Kidney epithelial cell (primary cell): ENCODE results near the gene CATSPERB. TPM values are rescaled to one million over a fixed set of nuclear protein-coding genes. Genes with fewer than 3 reads are reported as not detected.

Experiments
- DNase-seq: peaks from one replicate; pipeline ENCODE4 v3.0.0-alpha.2; 2010; ENCODE audit warnings: low read depth
- H3K27me3 ChIP-seq: 2 replicates; pipeline ENCODE4 v1.6.0; 2011; ENCODE audit warnings: low read length; ENCODE audit not compliant: control insufficient read depth, insufficient read depth
- H3K36me3 ChIP-seq: 2 replicates; pipeline ENCODE4 v1.5.1; 2011; ENCODE audit warnings: low read length; ENCODE audit not compliant: control insufficient read depth, insufficient read depth
- H3K4me3 ChIP-seq: 2 replicates; pipeline ENCODE4 v1.5.1; 2011; ENCODE audit warnings: low read depth, mild to moderate bottlenecking, control low read depth, low read length
- total RNA-seq: library from RNA; depleted of rRNA; stranded (reverse); fragments of >200 nt; gene quantifications from 2 replicates; pipeline ENCODE4 v1.2.3, GENCODE V29; 2015
- TF ChIP-seq, protein P1 (sequence below): IDR thresholded peaks from 2 replicates; pipeline ENCODE4 v1.5.1; 2011; ENCODE audit warnings: mild to moderate bottlenecking, moderate library complexity, low read length, control low read depth, inconsistent platforms; ENCODE audit not compliant: insufficient read depth, poor library complexity, severe bottlenecking

Gene CATSPERB
- total RNA-seq, 1 donor from 2014 or later: 0.08 TPM

DNA sequence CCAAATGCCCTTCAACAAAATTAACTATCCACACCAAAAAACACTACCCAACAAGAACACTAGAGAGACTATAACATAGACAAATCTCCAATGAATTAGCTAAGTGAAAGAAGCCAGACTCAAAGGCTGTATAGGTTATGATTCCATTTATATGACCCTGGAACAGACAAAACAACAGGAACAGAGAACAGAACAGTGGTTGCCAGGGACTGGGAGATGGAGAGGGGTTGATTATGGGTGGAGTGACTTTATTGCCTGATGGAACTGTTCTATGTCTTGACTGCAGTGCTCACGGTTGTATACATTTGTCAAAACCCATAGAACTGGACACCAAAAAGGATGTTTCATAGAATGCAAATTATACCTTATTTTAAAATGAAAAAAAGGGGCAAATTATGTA lies 14.9 kb downstream of the CATSPERB start:
- Histone ChIP-seq H3K36me3 (no peaks in the 10 kb centered on the region), H3K27me3 (no peaks in the 10 kb centered on the region), H3K4me3 (no peak overlapping the region)
- TF ChIP-seq, protein P1, sequence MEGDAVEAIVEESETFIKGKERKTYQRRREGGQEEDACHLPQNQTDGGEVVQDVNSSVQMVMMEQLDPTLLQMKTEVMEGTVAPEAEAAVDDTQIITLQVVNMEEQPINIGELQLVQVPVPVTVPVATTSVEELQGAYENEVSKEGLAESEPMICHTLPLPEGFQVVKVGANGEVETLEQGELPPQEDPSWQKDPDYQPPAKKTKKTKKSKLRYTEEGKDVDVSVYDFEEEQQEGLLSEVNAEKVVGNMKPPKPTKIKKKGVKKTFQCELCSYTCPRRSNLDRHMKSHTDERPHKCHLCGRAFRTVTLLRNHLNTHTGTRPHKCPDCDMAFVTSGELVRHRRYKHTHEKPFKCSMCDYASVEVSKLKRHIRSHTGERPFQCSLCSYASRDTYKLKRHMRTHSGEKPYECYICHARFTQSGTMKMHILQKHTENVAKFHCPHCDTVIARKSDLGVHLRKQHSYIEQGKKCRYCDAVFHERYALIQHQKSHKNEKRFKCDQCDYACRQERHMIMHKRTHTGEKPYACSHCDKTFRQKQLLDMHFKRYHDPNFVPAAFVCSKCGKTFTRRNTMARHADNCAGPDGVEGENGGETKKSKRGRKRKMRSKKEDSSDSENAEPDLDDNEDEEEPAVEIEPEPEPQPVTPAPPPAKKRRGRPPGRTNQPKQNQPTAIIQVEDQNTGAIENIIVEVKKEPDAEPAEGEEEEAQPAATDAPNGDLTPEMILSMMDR: no peak
- DNase-seq: no peak

GRCh38 chr14:91714805-91715204 lies 17.1 kb downstream of the CATSPERB start:
- no peak for DNase-seq

GRCh38 chr14:91708795-91709194 lies 23.1 kb downstream of the CATSPERB start:
- TF ChIP-seq, protein P1: no peak
- no peaks in the 10 kb centered on the region for H3K27me3 ChIP-seq
- no peak overlapping the region for H3K4me3 ChIP-seq
- H3K36me3 ChIP-seq: no peaks in the 10 kb centered on the region
- no peak for DNase-seq

More at GRCh38 chr14:91714805-91715204, 17.1 kb downstream of the CATSPERB start:
- TF ChIP-seq, protein P1: no peak
- Histone ChIP-seq H3K27me3 (no peaks in the 10 kb centered on the region), H3K36me3 (no peaks in the 10 kb centered on the region), H3K4me3 (no peak overlapping the region)

DNA sequence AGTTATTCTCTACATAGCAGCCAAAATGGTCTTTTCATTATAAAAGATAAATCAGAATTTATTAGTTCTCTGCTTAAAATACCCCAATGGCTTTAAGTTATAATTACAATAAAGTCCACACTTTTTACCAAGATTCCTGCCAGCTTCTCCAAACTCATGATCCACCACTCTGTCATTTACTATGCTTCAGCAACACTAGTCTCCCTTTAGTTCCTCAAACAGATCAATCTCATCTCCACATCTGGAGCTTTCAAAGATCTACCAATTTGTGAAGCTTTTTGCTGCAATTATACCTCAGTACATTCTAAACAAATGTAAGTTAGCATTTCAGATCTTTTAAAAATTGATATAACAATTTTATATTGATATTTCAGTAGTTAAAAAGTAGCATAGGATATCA lies 24.9 kb downstream of the CATSPERB start:
- DNase-seq: no peak
- TF ChIP-seq, protein P1: no peak
- no peaks in the 10 kb centered on the region for H3K27me3 ChIP-seq
- H3K4me3 ChIP-seq: no peak overlapping the region
- no peaks in the 10 kb centered on the region for H3K36me3 ChIP-seq

DNA sequence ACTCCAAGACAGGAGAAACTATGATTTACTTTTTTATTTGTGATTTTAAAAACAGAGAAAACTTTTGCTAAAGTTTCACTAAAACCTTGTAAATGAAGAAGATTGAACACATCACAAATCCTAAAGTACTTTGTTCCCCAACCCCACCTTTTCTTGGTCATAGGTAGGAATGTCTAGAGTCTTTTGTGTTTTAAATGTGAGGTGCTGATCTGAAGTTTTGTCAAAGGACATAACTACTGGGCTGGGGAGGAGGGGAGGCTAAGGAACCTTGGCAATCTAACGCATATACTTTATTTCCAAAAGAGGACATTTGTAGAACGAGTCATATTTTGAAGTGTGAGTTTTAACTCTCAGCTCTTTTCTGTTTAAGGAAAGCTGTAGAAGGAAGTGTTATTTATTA lies 37.2 kb downstream of the CATSPERB start:
- no peak for DNase-seq
- H3K4me3 ChIP-seq: no peak overlapping the region
- TF ChIP-seq, protein P1: no peak
- no peaks in the 10 kb centered on the region for H3K27me3 ChIP-seq
- H3K36me3 ChIP-seq: no peaks in the 10 kb centered on the region

- Histone ChIP-seq H3K27me3 (no peaks in the 10 kb centered on the region), H3K36me3 (no peaks in the 10 kb centered on the region), H3K4me3 (no peak overlapping the region)
- DNase-seq: peak; percentile 5
- TF ChIP-seq, protein P1: no peak
Measured at GRCh38 chr14:91693346-91693745, 38.5 kb downstream of the CATSPERB start.
